OCI-LY1 (cell line): ENCODE data around the gene STXBP2.

Experiments
- H2AFZ ChIP-seq: fragments of 200-600 bp; sonication (generic), shearing (Covaris generic); 2 replicates; pipeline ENCODE4 v1.6.0; 2014; ENCODE audit warnings: antibody characterized with exemption, mild to moderate bottlenecking, low read length
- H3F3A ChIP-seq: fragments of 200-600 bp; sonication (generic), shearing (Covaris generic); 2 replicates; pipeline ENCODE4 v1.6.0; 2014; ENCODE audit warnings: mild to moderate bottlenecking, antibody characterized with exemption, low read length, moderate library complexity; ENCODE audit not compliant: insufficient read depth
- H3K27ac ChIP-seq: fragments of 200-600 bp; sonication (generic); 2 replicates; pipeline ENCODE4 v1.5.1; 2014; ENCODE audit warnings: low read length, mixed run types, mild to moderate bottlenecking, low read depth; ENCODE audit not compliant: poor library complexity, severe bottlenecking
- H3K27me3 ChIP-seq: fragments of 200-600 bp; sonication (generic); 2 replicates; pipeline ENCODE4 v1.6.0; 2014; ENCODE audit warnings: antibody characterized with exemption, mild to moderate bottlenecking, low read length, moderate library complexity; ENCODE audit not compliant: insufficient read depth
- H3K36me3 ChIP-seq: fragments of 200-600 bp; sonication (generic); 2 replicates; pipeline ENCODE4 v1.6.1; 2014; ENCODE audit warnings: mild to moderate bottlenecking, antibody characterized with exemption, low read length, moderate library complexity, mixed read lengths; ENCODE audit not compliant: insufficient read depth
- H3K4me1 ChIP-seq: fragments of 200-600 bp; sonication (generic); 2 replicates; pipeline ENCODE4 v1.5.1; 2014; ENCODE audit warnings: mild to moderate bottlenecking, low read length, moderate library complexity; ENCODE audit not compliant: insufficient read depth, severe bottlenecking
- H3K4me2 ChIP-seq: fragments of 200-600 bp; sonication (generic), shearing (Covaris generic); 2 replicates; pipeline ENCODE4 v1.6.1; 2014; ENCODE audit warnings: low read length
- H3K4me3 ChIP-seq: fragments of 200-600 bp; sonication (generic); 2 replicates; pipeline ENCODE4 v1.5.1; 2014; ENCODE audit warnings: low read length, low read depth, mild to moderate bottlenecking, mixed read lengths; ENCODE audit not compliant: poor library complexity, severe bottlenecking
- H3K79me2 ChIP-seq: fragments of 200-600 bp; shearing (Covaris generic); 2 replicates; pipeline ENCODE4 v1.6.1; 2016; ENCODE audit warnings: mixed run types, low read length, mixed read lengths; ENCODE audit not compliant: insufficient read depth
- H3K9ac ChIP-seq: fragments of 200-600 bp; sonication (generic), shearing (Covaris generic); 2 replicates; pipeline ENCODE4 v1.6.1; 2014; ENCODE audit warnings: mild to moderate bottlenecking, low read length, mixed read lengths
- H3K9me2 ChIP-seq: fragments of 200-600 bp; sonication (generic), shearing (Covaris generic); 2 replicates; pipeline ENCODE4 v1.6.1; 2014; ENCODE audit warnings: low read depth, mild to moderate bottlenecking, low read length, mixed read lengths
- H3K9me3 ChIP-seq: fragments of 200-600 bp; shearing (Covaris generic); 2 replicates; pipeline ENCODE4 v1.6.1; 2014; ENCODE audit warnings: low read length, mixed read lengths
- H4K20me1 ChIP-seq: fragments of 200-600 bp; sonication (generic), shearing (Covaris generic); 2 replicates; pipeline ENCODE4 v1.6.0; 2016; ENCODE audit warnings: mild to moderate bottlenecking, low read length; ENCODE audit not compliant: insufficient read depth
- EZH2 ChIP-seq: fragments of 200-600 bp; sonication (generic), shearing (Covaris generic); IDR thresholded peaks from 2 replicates; pipeline ENCODE4 v1.8.0; 2017; ENCODE audit warnings: borderline replicate concordance, mixed run types, mild to moderate bottlenecking, antibody characterized with exemption, low read length, moderate library complexity, mixed read lengths
- TF ChIP-seq, protein P1 (sequence below): fragments of 200-600 bp; sonication (generic), shearing (Covaris generic); IDR thresholded peaks from 2 replicates; pipeline ENCODE4 v1.5.1; 2017; ENCODE audit warnings: mild to moderate bottlenecking, antibody characterized with exemption, low read length, moderate library complexity, mixed read lengths

The STXBP2 gene

DNA sequence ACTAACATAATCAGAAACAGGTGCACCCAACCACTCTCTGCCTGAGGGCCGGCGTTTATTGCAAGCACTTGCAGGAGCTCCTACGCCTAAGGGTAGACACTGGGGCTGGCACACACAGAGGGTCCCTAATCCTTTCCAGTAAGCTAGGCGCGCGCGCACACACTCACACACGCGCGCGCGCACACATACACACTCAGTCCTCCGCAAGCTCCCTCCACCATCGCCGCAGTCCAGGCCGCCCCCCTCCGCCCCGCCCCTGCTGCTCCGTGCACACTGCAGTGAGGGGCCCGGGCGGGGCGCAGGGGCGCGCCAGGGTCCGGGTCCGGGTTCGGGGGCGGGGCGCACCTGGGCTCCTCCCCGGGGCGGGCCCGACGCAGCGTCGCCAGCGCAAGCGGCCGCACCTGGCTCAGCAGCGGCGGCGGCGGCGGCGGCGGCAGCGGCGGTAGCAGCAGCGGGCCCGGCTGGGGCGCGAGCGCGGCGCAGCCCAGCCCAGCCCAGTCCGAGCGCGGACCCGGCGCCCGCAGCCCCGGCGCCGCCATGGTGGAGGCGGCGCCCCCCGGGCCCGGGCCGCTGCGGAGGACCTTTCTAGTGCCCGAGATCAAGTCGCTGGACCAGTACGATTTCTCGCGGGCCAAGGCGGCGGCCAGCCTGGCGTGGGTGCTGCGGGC lies 41.3 kb upstream of the STXBP2 start, which contains the start of gene CAMSAP3:
Gene CAMSAP3 (plus strand): TSS at position 398 of the 668 bp plus-strand sequence. CDS start 140 bp downstream, at position 538.
- no peaks in the 10 kb centered on the region for H3K36me3 ChIP-seq
- peak within 1 kb of the TSS; percentile 90 for H3K4me2 ChIP-seq
- H3K9ac ChIP-seq = peak within 1 kb of the TSS; percentile 35; the same call in 1 of the 2 replicates
- peak within 1 kb of the TSS; percentile 67 for H3K4me3 ChIP-seq
- no peaks in the 10 kb centered on the region for H3F3A ChIP-seq
- H2AFZ ChIP-seq = no peak within 1 kb of the TSS
- H3K9me2 ChIP-seq = no peaks in the 10 kb centered on the region
- H4K20me1 ChIP-seq = no peaks in the 10 kb centered on the region
- 0 out of 2 replicates have a peak, but pooled peaks cover 8% of the 10 kb centered on the region for H3K27me3 ChIP-seq
- H3K4me1 ChIP-seq = peaks cover 8% of the 10 kb centered on the region
- H3K79me2 ChIP-seq = no peaks in the 10 kb centered on the region
- TF ChIP-seq, protein P1, sequence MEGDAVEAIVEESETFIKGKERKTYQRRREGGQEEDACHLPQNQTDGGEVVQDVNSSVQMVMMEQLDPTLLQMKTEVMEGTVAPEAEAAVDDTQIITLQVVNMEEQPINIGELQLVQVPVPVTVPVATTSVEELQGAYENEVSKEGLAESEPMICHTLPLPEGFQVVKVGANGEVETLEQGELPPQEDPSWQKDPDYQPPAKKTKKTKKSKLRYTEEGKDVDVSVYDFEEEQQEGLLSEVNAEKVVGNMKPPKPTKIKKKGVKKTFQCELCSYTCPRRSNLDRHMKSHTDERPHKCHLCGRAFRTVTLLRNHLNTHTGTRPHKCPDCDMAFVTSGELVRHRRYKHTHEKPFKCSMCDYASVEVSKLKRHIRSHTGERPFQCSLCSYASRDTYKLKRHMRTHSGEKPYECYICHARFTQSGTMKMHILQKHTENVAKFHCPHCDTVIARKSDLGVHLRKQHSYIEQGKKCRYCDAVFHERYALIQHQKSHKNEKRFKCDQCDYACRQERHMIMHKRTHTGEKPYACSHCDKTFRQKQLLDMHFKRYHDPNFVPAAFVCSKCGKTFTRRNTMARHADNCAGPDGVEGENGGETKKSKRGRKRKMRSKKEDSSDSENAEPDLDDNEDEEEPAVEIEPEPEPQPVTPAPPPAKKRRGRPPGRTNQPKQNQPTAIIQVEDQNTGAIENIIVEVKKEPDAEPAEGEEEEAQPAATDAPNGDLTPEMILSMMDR = no peak
- TF ChIP-seq EZH2 = no peak
- H3K9me3 ChIP-seq = no peaks in the 10 kb centered on the region
- no peak within 1 kb of the TSS for H3K27ac ChIP-seq

DNA sequence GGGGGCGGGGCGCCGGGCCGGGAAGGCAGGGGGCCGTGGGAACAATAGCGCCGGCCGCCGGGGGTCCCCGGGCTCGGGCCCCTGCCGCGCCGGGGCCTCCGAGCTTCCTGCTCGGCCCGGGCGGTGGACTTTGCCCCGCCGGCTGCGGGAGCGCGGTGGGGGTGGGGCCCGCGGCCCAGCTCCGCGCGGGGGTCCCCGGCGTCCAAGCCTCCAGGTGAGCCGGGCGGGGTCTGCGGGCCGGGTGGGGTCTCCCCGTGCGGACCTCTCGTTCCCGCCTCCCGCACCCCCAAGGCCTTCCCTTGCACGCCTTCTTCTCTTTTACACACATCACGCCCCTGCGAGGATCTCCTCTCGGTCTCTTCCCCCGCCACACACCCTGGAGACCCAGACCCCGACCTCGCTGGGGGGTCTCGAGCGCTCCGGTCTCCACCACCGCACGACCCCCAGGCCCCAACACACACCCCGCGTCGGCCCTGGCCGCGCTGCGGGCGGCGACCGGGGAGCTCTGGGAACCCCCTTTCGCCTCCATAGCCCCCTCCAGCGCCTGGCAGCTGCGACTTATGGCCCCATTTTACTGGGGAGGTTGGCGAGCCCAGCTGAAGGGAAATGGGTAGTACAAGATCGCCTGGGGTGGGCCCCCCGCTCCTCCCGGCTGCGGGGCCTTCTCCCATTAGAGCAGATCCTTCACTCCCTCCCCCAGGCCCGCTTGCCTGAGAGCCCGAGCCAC lies 40.5 kb upstream of the STXBP2 start:
- Histone ChIP-seq H3K9me3 (no peaks in the 10 kb centered on the region), H2AFZ (no peak overlapping the region), H3K4me3 (peak overlapping the region; percentile 67), H3K79me2 (no peaks in the 10 kb centered on the region), H3K27ac (no peak overlapping the region), H3K9ac (peak overlapping the region; percentile 35; the same call in 1 of the 2 replicates), H3K27me3 (0 out of 2 replicates have a peak, but pooled peaks cover 8% of the 10 kb centered on the region), H3K4me1 (peaks cover 8% of the 10 kb centered on the region), H3K9me2 (no peaks in the 10 kb centered on the region), H3K4me2 (peak overlapping the region; percentile 62), H3F3A (no peaks in the 10 kb centered on the region), H4K20me1 (no peaks in the 10 kb centered on the region), H3K36me3 (no peaks in the 10 kb centered on the region)
- no peak for TF ChIP-seq EZH2
- TF ChIP-seq, protein P1 = no peak

DNA sequence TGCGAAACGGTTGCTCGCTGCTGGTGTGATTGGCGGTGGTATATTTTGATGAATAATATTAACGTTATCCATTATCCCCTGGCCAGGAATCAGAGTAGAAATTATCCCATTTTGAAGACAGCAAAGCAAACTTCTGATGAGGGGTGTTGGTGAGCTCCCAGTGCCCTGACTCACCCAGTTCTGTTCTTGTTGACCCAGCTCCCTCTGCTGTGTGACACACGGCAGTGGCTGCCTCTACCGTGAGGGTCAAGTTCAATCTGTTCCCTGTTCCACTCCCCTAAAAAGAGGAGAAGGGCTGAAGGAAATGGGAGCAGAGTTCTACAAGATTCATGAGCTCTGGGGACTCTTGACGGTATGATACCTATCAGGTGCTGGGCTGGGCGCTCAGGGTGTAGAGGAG lies 39.2 kb upstream of the STXBP2 start:
- Histone ChIP-seq H3K4me3 (no peak overlapping the region), H3K79me2 (no peaks in the 10 kb centered on the region), H3K27me3 (0 out of 2 replicates have a peak, but pooled peaks cover 8% of the 10 kb centered on the region), H3K9ac (no peak overlapping the region), H3F3A (no peaks in the 10 kb centered on the region), H4K20me1 (no peaks in the 10 kb centered on the region), H3K9me2 (no peaks in the 10 kb centered on the region), H3K36me3 (no peaks in the 10 kb centered on the region), H3K4me1 (peaks cover 8% of the 10 kb centered on the region), H3K4me2 (no peak overlapping the region), H3K27ac (no peak overlapping the region), H2AFZ (no peak overlapping the region), H3K9me3 (no peaks in the 10 kb centered on the region)
- no peak for TF ChIP-seq EZH2
- TF ChIP-seq, protein P1 = no peak
